H7 (cell line): ENCODE measurements around the gene KLRC1. TPM values are rescaled to one million over a fixed set of nuclear protein-coding genes. Genes with fewer than 3 reads are reported as not detected.
"Not testable (repeated sequence)": the region's sequence is repeated elsewhere in the genome, so short reads cannot be mapped to it uniquely, and the experiment has no call there.

Source experiments
- DNase-seq: peaks from one replicate; pipeline ENCODE4 v3.0.0; 2012
- H3K27me3 ChIP-seq: 2 replicates; pipeline ENCODE4 v1.6.0; 2011; ENCODE audit warnings: mild to moderate bottlenecking, low read length; ENCODE audit not compliant: control insufficient read depth, insufficient read depth
- H3K36me3 ChIP-seq: replicated peaks from 2 replicates; pipeline ENCODE4 v1.5.1; 2011; ENCODE audit warnings: low read length; ENCODE audit not compliant: control insufficient read depth, insufficient read depth
- H3K4me3 ChIP-seq: 2 replicates; pipeline ENCODE4 v1.5.1; 2011; ENCODE audit warnings: low read depth, mild to moderate bottlenecking, control low read depth, low read length, moderate library complexity; ENCODE audit not compliant: insufficient read depth
- total RNA-seq: library from RNA; depleted of rRNA; stranded (reverse); fragments of >200 nt; shearing (Covaris generic); gene quantifications from 2 replicates; pipeline ENCODE4 v1.2.3, GENCODE V29; 2014; rRNA removed

KLRC1 gene
- not detected in 2 replicates for total RNA-seq

DNA sequence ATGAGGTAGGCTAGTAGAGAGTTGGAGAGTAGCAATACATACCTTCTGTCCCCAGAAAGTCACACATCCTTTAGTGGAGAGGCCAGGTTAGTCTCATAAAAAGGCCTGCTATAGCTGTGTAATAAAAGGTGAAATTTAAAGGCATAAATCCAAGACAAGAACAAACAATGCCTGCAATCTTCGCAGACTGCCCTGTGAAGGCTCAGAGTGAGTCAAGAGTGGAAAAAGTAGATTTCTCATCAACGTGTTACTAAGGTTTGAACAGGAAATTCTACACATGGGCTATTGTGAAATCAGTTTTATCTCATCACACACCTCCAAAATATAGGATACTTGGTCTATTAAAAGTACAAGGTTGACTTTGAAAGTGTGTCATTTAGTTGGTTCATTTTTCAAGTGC, at the start of gene KLRC1:
KLRC1 (minus strand) TSS at position 222 of the 400 bp plus-strand sequence. CDS start 2,221 bp downstream, outside the sequence.
- DNase-seq: no peak
- Histone ChIP-seq H3K36me3 (no peaks in the 10 kb centered on the region), H3K27me3 (no peaks in the 10 kb centered on the region), H3K4me3 (no peak within 1 kb of the TSS)

DNA sequence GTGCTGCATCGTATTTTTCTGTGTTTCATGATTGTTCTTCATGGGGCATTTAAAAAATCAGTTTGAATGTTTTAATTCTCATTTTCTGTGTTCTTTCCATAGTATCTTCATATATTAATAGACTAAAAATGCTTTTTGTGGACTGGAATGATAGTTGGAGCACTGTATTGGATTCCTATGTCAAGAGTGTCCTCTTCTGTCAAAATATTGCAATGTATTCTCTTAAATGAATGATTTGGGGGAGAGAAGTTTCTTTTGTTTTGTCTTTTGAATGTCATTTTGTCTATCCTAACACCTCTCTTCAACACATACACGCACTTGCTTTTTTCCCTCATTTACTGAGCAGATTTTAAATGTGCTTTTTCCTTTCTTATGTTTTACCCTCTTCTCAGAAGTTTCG, 47.9 kb upstream of the KLRC1 start:
- Histone ChIP-seq H3K27me3 (no peaks in the 10 kb centered on the region), H3K4me3 (no peak overlapping the region), H3K36me3 (no peaks in the 10 kb centered on the region)
- no peak for DNase-seq

- H3K36me3 ChIP-seq: no peaks in the 10 kb centered on the region
- DNase-seq: no peak
- H3K27me3 ChIP-seq: no peaks in the 10 kb centered on the region
- H3K4me3 ChIP-seq: no peak overlapping the region
These were observed 44.9 kb upstream of the KLRC1 start for GRCh38 chr12:10498042-10498441.

DNA sequence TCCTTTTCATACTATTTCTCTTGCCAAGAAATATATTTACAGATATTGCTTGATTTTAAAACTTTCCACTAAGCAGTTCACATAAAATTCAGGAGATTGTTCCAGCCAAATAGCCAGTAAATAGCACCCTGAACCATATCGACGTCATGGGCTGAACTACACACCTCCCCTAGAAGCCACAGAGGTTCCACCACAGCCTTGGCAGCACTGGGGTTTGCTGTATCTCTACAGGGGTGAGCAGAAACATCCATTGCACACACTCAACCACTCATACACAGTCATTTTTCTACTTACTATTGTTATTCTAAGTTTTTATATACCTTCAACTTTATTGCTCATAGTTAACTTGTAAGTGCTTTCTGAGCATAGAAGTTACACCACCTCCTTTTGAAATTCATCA, 44.4 kb upstream of the KLRC1 start:
- no peak for DNase-seq
- no peaks in the 10 kb centered on the region for H3K36me3 ChIP-seq
- H3K4me3 ChIP-seq: no peak overlapping the region
- H3K27me3 ChIP-seq: no peaks in the 10 kb centered on the region

GRCh38 chr12:10491766-10492165, 38.6 kb upstream of the KLRC1 start:
- Histone ChIP-seq H3K36me3 (no peaks in the 10 kb centered on the region), H3K4me3 (no peak overlapping the region), H3K27me3 (no peaks in the 10 kb centered on the region)
- DNase-seq: no peak

GRCh38 chr12:10487328-10487727, 34.2 kb upstream of the KLRC1 start:
- not testable (repeated sequence) for H3K27me3 ChIP-seq, DNase-seq, H3K36me3 ChIP-seq, H3K4me3 ChIP-seq

DNA sequence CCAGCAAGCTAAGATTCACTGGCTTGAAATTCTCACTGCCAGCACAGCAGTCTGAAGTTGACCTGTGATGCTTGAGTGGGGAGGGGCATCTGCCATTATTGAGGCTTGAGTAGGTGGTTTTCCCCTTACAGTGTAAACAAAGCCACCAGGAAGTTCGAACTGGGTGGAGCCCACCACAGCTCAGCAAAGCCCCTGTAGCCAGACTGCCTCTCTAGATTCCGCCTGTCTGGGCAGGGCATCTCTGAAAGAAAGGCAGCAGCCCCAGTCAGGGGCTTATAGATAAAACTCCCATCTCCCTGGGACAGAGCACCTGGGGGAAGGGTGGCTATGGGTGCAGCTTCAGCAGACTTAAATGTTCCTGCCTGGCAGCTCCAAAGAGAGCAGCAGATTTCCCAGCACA, 28.7 kb upstream of the KLRC1 start:
- not testable (repeated sequence) for H3K27me3 ChIP-seq, DNase-seq, H3K4me3 ChIP-seq, H3K36me3 ChIP-seq

GRCh38 chr12:10472808-10473207, 19.6 kb upstream of the KLRC1 start:
- not testable (repeated sequence) for H3K36me3 ChIP-seq, DNase-seq, H3K4me3 ChIP-seq, H3K27me3 ChIP-seq

GRCh38 chr12:10469701-10470100, 16.5 kb upstream of the KLRC1 start:
- no peaks in the 10 kb centered on the region for H3K27me3 ChIP-seq
- no peak for DNase-seq
- no peak overlapping the region for H3K4me3 ChIP-seq
- no peaks in the 10 kb centered on the region for H3K36me3 ChIP-seq

DNA sequence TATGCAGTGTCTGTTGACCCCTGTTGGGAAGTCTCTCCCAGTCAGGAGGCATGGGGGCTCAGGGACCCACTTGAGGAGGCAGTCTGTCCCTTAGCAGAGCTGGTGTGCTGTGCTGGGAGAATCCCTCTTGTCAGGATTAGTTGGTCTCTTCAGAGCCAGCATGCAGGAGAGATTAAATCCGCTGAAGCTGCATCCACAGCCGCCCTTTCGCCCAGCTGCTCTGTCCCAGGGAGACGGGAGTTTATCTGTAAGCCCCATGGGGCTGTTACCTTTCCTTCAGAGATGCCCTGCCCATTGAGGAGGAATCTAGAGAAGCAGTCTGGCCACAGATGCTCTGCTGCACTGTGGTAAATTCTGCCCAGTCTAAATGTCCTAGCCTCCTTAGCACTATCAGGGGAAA, 13.1 kb upstream of the KLRC1 start:
- Histone ChIP-seq H3K27me3 (no peaks in the 10 kb centered on the region), H3K4me3 (no peak overlapping the region), H3K36me3 (no peaks in the 10 kb centered on the region)
- no peak for DNase-seq

- no peaks in the 10 kb centered on the region for H3K27me3 ChIP-seq
- H3K36me3 ChIP-seq: no peaks in the 10 kb centered on the region
- DNase-seq: peak; percentile 4
- H3K4me3 ChIP-seq: no peak overlapping the region
These were observed 4.6 kb upstream of the KLRC1 start for GRCh38 chr12:10457760-10458159.

- Histone ChIP-seq H3K4me3 (no peak overlapping the region), H3K27me3 (no peaks in the 10 kb centered on the region), H3K36me3 (no peaks in the 10 kb centered on the region)
- no peak for DNase-seq
These were observed 3.7 kb upstream of the KLRC1 start for GRCh38 chr12:10456856-10457255.

DNA sequence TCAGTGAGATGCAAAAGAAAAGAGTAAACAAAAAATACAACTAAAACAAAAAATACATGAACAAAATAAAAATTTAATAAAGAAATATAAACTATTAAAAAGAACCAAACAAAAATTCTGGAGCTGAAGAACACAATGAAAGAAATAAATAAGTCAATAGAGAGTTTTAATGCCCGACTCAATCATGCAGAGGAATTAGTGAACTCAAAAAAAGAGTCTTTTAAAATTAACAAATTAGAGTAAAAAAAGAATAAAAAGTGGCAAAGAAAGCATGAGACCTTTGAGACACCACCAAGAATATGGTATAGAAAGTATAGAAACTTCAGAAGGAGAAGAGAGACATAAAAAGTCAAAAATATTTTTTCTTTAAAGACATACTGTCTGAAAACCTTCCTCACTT, 2.6 kb upstream of the KLRC1 start:
- Histone ChIP-seq H3K27me3 (no peaks in the 10 kb centered on the region), H3K4me3 (no peak overlapping the region), H3K36me3 (no peaks in the 10 kb centered on the region)
- no peak for DNase-seq

DNA sequence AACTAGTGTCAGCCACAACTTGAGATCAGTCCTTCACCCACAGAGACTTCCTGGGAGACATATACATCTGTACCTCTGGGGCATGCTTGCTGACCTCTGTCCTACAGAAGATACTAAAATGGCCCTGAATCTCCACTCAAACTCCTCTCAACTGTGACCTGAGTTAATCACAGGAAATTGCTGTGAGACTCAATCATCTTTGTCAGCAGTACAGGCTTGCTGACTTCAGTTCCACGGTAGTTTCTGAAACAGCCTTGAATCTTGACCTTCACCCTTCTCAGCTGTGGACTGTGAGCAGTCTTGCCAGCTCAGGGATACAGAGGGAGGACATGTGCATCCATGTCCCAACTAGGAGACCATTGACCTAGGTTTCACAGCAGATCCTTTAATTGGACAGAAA, 1.4 kb upstream of the KLRC1 start:
- DNase-seq: no peak
- no peaks in the 10 kb centered on the region for H3K36me3 ChIP-seq
- H3K4me3 ChIP-seq: no peak overlapping the region
- no peaks in the 10 kb centered on the region for H3K27me3 ChIP-seq

GRCh38 chr12:10448236-10448635, 4.9 kb downstream of the KLRC1 start:
- H3K36me3 ChIP-seq: no peaks in the 10 kb centered on the region
- H3K27me3 ChIP-seq: no peaks in the 10 kb centered on the region
- no peak for DNase-seq
- H3K4me3 ChIP-seq: no peak overlapping the region

GRCh38 chr12:10446052-10446451, 7.1 kb downstream of the KLRC1 start:
- not testable (repeated sequence) for H3K27me3 ChIP-seq, H3K36me3 ChIP-seq, DNase-seq, H3K4me3 ChIP-seq
